NCI-H524 treated with DMSO at 0.1 percent for 48 hours (cell line): ENCODE results near the gene PRTFDC1.
"Not testable (repeated sequence)": the region's sequence is repeated elsewhere in the genome, so short reads cannot be mapped to it uniquely, and the experiment has no call there.

Experiments used
- DNase-seq: peaks from one replicate; lab custom pipeline; 2025; lab: John Stamatoyannopoulos, UW

PRTFDC1 gene

DNA sequence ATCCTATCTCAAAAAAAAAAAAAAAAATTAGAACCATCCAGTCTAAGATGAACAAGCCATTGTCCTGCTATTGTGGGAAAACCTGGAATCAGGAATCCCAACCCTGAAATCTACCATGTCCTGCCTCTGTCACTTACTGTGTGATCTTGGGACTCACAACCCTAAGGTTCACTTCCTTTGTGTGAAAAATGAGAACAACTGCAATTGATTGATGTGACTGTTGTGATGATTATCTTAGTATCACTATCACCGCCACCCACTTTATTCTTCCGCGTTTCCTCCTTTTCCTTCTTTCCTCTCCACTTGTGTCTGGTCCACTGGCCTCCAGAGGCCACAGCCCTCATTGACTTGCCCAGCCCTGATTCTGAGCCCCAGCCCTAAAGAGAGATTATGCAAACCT is 12.6 kb upstream of the PRTFDC1 start:
- DNase-seq = no peak

DNA sequence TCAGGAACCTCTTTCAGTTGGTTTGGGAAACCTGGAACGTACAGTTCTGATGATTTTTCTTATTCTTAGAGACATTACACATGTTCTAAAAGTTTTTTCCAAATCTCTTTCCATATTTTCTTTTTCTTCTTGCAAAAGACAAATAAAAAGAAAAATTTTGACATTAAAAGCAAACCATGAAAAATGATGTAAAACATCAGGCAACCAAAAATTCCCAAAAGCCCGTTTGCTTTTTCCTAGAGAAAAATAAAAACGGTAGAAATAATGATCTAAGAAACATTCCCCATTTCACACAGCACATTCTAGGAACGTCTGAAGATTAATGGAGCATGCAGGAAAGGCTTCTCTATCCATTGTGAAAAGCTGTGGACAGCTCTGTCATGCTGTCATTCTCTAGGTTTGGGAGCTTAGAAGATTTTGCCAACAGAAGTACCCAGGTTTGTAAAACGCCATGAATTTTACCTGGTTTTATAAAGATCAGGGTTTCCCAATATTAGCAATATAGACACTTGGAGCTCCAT is 11.2 kb upstream of the PRTFDC1 start:
- no peak for DNase-seq

DNA sequence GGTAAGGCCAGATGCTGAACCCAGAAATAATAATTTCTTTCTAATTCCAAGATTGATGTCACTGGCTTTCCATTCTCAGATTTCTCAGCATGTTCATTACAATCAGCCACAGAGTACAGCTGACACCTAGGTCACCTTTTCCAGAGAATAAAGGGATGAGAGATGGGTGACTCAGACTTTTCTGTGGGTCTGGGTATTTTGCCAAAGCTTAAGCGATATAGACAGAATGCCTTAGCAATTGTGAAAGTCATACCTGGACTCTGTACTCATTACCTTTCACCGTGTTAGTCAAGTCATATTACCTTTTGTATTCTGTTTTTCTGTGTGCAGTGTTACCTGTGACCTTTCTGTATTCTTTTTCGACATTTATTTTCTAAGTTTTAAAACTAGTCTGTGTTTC is 10.6 kb upstream of the PRTFDC1 start:
- DNase-seq = no peak

DNA sequence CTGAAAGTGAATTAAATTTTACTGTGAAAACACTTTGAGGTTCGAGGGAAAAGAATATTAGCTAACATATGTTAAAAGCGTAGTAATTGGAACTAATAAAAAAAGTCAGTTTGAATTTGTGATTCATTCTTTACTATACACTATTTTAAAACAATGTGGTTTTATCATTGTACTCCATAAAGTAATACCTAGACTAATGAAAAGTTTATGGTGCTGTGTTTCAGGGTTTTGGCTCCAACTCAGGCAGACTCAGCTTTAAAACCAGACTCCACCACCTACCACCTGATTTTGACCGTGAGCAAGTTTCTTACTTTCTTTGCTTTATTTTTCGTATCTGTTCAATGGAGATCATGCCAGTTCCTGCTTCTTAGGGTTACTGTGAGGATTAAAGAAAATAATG is 9.2 kb upstream of the PRTFDC1 start:
- no peak for DNase-seq

DNA sequence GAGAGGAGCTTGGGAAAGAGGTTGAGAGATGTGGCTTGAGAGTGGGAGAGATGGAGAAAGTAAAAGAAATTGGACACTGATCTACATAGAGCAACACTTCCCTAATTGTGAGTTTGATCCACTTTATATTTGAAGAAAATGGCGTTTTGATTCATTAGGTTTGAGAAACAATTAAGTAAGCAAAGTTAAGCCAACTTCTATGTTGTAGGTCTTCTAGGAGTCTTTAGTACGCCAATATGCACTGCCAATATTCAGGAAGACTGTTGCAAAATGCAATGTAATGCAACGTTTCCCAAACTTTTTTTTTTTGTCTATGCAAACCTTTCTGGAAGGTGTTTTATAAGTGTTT is 7.0 kb upstream of the PRTFDC1 start:
- no peak for DNase-seq

DNA sequence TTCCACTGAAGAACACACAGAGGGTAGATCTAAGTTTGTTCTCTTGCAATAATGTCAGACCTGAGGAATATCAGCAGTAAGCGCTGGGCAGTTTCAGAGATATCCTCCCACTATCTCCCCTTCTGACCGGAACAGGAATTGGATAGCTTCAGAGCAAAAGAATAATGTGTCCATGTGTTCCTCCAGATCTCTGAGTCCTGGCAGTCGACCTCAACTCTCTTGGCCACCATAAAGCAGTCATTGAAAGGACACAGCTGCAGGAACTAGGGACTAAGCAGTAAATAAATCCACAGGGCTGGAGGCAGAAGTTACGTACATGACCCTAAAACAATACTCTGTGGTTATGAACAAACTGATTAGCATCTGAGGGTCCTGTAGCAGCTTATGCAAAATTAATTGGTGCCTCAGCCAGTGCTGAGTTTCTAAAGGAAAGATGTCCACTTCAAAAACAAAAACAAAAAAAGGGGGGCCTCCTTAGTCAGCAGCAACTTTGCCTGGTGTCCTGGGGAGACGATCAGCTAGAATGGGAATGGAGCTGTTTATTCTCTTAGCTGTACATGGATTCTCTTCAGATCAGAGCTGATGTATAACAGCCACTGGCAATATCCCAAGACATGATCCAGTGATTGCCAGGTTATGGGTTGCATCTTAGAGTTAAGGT is 6.4 kb upstream of the PRTFDC1 start:
- DNase-seq = no peak

DNA sequence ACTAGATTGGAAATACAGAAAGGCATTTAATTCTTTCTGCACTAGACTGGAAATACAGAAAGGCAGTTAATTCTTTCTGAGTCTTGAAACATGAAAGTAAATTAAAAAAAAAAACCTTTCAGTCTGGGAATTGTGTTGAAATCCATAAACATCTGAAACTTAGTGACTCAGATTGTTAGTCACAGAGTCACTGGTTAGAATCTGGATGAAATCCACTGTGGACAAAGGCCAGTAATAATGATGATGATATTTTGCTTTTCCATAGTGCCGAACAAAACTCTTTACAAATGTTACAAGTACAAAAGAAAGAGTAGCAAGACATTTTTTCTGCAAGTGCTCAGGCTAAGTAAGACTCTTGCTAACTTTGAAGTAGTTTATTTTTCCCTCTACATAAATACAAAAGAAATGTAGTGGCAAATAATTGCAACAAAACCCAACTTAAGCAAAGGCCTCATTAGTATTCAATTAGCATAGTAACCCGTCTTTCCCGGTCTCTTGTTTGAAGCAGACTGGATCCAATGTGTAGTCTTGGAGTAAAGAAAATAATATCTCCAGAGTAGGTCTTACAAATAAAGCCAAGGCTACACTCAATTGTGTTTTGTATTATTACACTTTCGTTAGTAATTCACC is 5.8 kb upstream of the PRTFDC1 start:
- DNase-seq = no peak

DNA sequence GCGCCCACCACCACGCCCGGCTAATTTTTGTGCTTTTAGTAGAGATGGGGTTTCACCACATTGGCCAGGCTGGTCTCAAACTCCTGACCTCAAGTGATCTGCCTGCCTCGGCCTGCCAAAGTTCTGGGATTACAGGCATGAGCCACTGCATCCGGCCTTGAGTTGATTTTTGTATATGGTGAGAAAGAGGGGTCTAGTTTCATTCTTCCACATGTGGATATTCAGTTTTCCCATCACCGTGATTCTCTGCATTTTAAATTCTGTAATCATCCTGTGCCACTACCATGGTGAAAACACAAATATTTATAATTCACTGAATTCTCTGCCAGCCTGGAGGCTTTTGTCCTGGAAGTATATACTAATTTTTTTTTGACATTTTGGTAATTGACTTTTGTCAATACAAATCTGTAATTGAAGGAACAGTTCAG is 5.2 kb upstream of the PRTFDC1 start:
- not testable (repeated sequence) for DNase-seq

DNA sequence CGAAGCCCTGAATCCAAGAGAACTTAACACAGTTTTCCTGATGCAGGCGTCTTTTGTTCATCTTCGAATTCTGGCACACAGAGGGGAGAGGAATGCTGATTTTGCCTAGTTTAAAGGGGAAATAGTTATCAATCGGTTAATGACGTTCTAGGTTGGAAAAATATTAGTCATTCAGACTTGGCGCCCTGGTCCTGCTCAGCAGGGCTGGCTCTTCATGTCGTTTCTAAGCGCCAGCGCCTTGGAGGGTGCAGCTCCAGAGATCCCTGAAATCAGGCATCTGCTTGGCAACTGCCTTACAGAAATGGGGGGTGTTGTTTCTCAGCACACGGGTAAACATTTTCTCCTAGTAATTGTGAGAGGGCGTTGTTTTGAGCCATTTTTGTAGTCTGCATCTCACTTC is 1.3 kb upstream of the PRTFDC1 start:
- DNase-seq = no peak

DNA sequence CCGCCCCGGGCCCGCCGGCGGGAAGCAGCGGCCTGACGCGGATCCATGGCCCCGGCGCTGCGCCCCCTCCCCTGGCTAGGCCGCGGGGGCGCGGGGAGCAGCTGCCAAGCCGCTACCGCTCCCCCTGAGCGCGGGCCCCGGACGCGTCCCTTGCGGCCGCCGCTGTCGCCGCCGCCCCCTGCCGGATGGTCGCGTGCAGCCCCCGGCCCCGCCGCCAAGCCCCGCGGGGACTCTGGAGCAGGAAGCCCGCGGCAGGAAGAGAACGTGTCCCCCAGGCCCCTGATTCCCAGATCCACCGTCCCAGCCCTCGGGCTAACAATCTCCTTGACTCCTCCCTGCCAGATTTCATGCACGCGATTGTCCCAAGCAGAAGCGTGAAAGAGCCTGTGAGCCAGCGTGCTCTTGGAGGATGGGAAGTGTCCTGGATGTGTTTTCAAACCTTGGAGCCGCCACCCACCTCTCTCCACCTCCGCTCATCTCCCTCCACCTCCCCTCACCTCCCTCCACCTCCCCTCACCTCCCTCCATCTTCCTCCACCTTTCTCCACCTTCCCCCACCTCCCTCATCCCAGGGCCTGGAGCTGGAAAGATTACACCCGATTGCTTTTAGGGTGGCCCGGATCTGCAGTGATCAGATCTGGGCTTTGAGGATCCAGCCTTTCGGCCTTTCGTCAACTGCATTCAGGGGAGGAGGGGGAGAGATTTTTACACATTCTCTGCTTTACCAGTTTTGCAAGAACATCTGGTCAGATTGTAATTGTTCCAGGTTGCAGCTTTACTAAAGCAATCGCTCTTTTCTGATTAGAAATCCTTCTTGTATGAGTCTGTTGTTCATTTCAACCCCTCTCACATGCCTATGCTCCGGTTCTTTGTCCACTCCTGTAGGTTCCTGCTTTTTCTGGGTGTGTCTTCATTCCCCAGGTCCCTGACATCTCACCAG is 570 bp upstream of the PRTFDC1 start:
- no peak for DNase-seq

DNA sequence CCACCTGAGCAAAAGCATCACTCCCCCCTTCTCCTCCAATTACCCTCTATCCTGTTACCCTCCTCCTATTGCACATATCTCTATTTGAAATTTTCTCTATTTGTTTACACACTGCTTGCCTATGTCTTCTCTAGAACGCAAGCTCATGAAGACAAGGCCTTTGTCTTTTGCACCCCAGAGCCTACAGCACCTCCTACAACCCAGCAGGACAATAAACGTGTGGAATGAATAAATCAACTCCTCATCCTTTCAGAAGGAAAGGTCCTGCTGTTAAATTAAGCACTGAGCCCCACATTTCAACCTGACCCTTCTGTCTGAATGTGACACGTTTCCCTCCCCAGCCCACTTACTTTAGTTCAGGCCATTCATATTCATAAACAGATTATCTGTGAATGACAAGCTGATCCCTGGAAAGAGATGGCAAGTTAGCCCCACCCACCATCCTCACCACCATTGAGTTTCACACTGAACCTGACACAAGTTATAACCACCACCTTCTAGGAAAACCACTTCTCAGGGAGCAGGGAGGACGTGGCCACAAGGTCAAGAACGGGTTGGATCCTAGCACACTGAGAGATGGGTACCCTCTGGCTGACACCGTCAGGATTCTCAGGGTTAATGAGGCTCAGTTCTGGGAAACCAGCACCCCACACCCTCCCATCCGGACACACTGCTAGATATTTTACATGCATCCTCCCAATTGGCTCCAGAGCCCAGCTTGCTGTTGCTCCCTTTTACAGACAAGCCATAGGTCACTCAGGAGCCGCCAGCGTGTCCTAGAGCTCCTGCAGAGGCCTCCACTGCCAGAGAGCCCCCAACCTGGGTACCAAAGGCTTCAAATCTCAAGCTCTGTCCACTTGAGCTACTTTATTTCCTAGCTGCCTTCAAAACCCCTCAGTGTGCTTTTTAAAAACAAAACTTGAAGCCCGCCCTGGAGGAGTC is 934 bp downstream of the PRTFDC1 start:
- DNase-seq = peak; percentile 35

DNA sequence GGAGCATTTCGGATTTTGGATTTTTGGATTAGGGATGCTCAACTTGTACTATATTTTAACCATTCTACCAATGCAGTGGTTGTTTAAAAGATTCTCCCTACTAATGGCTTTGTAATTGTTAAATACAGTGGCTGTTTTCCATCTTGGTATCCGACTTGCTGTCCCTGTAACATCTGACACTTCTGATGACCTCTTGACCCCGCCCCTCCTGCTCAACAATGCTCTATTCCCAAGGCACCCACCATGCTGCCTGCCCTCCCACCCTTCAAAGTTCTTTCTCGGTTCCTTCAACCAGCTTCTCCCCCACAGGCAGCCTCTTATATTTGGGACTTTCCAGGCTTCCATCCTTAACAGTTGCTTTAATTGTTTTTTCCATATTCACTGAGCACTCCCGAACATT is 2.0 kb downstream of the PRTFDC1 start:
- DNase-seq = no peak

DNA sequence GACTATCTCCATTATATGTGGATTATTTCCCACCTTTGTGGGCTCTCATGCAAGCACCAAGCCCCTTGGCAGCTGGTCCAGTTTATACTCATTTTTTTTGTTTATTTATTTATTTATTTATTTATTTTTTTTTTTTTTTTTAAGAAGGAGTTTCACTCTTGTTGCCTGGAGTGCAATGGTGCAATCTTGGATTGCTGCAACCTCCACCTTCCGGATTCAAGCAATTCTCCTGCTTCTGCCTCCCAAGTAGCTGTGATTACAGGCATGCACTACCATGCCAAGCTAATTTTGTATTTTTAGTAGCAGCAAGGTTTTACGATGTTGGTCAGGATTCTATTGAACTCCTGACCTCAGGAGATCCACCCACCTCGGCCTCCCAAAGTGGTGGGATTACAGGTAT is 2.8 kb downstream of the PRTFDC1 start:
- no peak for DNase-seq

DNA sequence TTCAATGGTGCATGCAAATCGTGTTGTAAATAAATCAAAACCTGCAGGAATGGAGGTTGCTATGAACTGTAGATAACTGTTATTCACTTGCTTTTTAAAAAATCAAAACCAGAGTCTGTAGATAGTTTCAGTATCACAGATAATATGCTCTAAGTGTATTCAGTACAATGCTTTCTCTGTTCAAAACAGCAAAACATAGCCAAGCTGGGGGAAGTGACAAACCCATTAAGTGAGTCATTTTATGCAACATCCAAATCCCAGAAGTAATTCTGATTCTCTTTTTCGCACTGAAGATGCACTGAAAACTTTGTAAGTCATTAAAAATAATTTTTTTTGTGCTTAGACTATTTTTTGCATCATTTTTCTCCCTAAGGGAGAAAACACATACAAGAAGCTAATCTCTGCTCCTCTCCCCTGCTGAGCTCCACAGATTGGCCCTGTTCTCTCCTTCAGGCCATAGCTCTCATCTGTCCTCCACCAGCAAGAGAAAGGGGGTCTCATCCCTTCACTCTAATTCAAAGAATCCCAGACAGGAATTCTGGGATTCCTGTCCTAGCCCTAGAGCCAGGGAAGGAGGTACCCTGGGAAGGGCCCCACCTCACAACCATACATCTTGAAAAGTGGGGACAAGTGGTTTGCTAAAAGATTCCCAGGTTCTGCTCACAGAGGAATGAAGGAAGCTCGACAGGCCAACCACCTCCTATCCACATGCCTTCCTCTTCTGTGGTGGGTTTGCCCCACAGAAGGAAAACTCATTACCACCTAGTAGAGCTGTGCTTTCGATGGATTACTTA is 4.9 kb downstream of the PRTFDC1 start:
- DNase-seq = no peak

DNA sequence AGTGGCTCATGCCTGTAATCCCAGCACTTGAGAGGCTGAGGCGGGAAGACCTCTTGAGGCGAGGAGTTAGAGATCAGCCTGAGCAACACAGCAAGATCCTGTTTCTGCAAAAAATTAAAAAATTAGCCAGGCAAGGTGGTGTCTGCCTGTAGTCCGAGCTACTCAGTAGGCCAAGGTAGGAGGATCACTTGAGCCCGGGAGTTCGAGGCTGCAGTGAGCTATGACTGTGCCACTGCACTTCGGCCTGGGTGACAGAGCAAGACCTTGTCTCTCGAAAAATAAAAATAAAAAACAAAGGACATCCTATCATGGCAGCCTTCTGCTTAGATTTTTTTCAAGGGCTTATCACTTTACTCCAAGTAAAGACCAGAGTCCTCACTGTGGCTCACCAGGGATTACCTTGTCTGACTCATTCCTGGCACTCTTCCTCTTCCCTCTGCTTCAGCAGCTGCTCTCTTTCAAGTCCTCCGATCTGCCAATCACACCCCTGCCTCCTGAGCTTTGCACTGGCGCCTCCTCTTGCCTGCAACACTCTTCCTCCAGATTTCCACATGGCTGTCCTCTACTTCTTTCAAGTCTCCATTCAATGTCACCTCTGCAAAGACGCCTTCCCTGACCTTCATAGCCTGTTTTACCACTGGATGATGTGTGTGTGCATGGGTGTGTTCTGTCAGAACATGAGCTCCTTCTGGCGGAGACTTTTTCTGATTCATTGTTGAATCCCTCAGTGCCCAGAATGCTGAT is 7.7 kb downstream of the PRTFDC1 start:
- no peak for DNase-seq

DNA sequence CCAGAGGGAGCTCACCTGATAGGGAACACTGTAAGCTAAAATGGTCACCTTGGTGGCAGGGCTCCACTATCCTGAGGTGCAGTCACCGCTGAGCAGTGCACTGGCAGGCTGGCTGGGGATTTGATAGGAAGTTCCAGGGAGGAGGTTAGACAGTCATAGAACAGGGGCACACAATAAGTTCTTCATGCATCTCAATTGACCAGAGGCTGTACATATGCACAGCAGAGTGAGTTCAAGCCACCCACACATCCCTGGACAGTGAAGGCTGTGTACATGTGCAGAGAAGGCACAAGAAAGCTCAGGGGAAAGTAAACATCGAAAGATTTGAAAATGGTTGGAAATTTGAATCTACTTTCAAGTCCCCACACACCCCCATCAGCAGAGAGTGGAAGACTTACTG is 13.9 kb downstream of the PRTFDC1 start:
- no peak for DNase-seq

DNA sequence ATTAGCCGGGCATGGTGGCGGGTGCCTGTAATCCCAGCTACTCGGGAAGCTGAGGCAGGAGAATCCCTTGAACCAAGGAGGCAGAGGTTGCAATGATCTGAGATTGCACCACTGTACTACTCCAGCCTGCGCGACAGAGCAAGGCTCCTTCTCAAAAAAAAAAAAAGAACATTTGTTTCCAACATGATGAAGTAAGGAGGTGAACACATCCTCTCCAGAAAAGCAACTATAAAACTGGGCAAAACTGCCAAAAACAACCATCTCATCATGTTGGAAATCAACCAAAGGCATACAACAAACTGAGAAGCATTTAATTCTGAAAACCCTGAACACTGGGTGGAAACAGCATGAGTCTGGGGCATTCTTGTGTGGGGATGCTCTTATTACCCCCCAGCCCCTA is 14.3 kb downstream of the PRTFDC1 start:
- no peak for DNase-seq

DNA sequence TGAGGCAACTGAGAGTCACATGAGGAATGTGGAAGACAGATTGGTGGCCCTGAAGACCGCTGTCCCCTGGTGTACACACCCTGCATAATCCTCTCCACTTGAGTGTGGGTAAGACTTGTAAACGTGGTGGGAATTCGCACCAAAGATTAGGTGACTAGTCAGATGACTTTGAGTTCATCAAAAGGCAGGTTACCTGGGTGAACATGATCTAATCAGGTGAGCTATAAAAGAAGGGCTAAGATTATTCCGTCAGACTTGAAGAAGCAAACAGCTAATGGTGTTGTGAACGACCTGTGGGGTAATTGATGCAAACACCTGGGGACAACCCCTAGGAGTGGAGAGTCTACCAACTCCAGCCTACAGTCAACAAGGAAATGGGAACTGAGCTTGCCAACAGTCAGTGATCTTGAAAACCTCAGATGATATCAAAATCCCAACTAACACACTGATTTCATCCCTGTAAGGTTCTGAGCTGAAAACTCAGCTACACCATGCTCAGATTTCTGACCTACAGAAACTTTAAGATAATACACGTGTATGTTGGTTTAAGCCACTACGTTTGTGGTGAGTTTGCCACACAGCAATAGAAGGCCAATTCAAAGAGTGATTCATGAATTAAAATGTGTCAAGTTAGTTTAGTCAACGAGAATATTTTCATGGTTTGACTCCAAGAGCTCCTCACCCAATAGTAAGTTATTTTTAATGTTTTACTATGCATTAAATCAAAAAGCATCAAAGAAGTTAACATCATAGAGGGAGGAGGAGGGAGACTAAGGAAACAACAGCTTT is 16.7 kb downstream of the PRTFDC1 start:
- DNase-seq = no peak

DNA sequence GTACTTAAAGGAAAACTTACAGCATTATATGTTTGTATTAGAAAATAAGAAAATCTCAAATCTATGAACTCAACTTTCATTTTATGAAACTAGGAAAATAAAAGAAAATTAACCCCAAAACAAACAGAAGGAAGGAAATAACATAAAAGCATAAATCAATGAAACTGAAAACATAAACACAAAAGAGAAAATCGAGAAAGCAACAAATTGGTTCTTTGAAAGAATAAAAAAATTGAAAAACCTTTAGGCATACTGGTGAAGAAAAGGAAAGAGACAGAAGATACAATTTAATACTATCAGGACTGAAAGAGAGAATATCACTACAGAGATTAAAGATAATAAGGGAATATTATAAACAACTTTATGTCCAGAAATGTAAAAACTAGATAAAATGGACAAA is 21.2 kb downstream of the PRTFDC1 start:
- no peak for DNase-seq
